GM19455 (cell line): ENCODE measurements around the gene ACACA.
"Not testable (repeated sequence)": the region's sequence is repeated elsewhere in the genome, so short reads cannot be mapped to it uniquely, and the experiment has no call there.

ENCODE experiments used
- ATAC-seq: cut with Tn5 transposase; IDR thresholded peaks from one replicate; pipeline ENCODE4 v1.9.1; 2021; ENCODE audit not compliant: unreplicated experiment

ACACA gene

GRCh38 chr17:37356796-37357569, 49.7 kb downstream of the ACACA start:
- ATAC-seq, result not testable (repeated sequence)

GRCh38 chr17:37346863-37347402, 59.7 kb downstream of the ACACA start:
- not testable (repeated sequence) for ATAC-seq

GRCh38 chr17:37344519-37344918, 62.1 kb downstream of the ACACA start:
- ATAC-seq, result no peak

- no peak for ATAC-seq
Observed at GRCh38 chr17:37342589-37342988, 64.0 kb downstream of the ACACA start.

GRCh38 chr17:37340804-37341203, 65.8 kb downstream of the ACACA start:
- no peak for ATAC-seq

GRCh38 chr17:37339321-37339720, 67.3 kb downstream of the ACACA start:
- ATAC-seq, result no peak

GRCh38 chr17:37338847-37339246, 67.8 kb downstream of the ACACA start:
- no peak for ATAC-seq

GRCh38 chr17:37327341-37328090, 79.1 kb downstream of the ACACA start:
- no peak for ATAC-seq

GRCh38 chr17:37322826-37323561, 83.6 kb downstream of the ACACA start:
- ATAC-seq, result no peak

- no peak for ATAC-seq
Observed at GRCh38 chr17:37322106-37322505, 84.5 kb downstream of the ACACA start.

- ATAC-seq, result no peak
Observed at GRCh38 chr17:37318931-37319594, 87.6 kb downstream of the ACACA start.

- ATAC-seq, result no peak
Observed at GRCh38 chr17:37317867-37318266, 88.8 kb downstream of the ACACA start.

GRCh38 chr17:37315601-37316000, 91.0 kb downstream of the ACACA start:
- no peak for ATAC-seq

GRCh38 chr17:37312137-37312923, 94.3 kb downstream of the ACACA start:
- ATAC-seq, result no peak

GRCh38 chr17:37310940-37311339, 95.7 kb downstream of the ACACA start:
- ATAC-seq, result no peak

- no peak for ATAC-seq
Observed at GRCh38 chr17:37309051-37309450, 97.6 kb downstream of the ACACA start.

GRCh38 chr17:37305406-37305905, 101.2 kb downstream of the ACACA start:
- no peak for ATAC-seq

- ATAC-seq, result no peak
Observed at GRCh38 chr17:37301288-37301687, 105.3 kb downstream of the ACACA start.

- no peak for ATAC-seq
Observed at GRCh38 chr17:37300683-37301082, 106.0 kb downstream of the ACACA start.
